ENCODE measurements around the gene PSMD13.

The PSMD13 gene

GRCh38 chr11:253160-253885 is 16.5 kb downstream of the PSMD13 start:
- Histone ChIP-seq H3K4me3 (ENCODE audit: low read length) (no peak overlapping the region), H3K27me3 (ENCODE audit: low read depth, low read length) (no peaks in the 10 kb centered on the region), H3K4me1 (ENCODE audit: low read length) (peaks cover 17% of the 10 kb centered on the region), H2AFZ (ENCODE audit: low read depth, low read length) (no peak overlapping the region), H3K9me3 (ENCODE audit: insufficient read depth, low read length) (no peaks in the 10 kb centered on the region), H4K20me1 (ENCODE audit: insufficient read depth, low read length) (no peaks in the 10 kb centered on the region), H3K36me3 (replicated peaks; ENCODE audit: low read depth, low read length) (peaks cover 37% of the 10 kb centered on the region), H3K9ac (ENCODE audit: low read length) (no peak overlapping the region), H3K4me2 (ENCODE audit: low read length) (no peak overlapping the region), H3K79me2 (ENCODE audit: low read length) (no peaks in the 10 kb centered on the region), H3K27ac (ENCODE audit: low read length) (no peak overlapping the region)
- TF ChIP-seq EZH2phosphoT487 (IDR thresholded peaks at IDR 0.05; ENCODE audit: low read depth) (no peak), CTCF (IDR thresholded peaks at IDR 0.05; ENCODE audit: low read depth, low read length) (no peak)

- H3K27ac ChIP-seq (ENCODE audit: low read length) = no peak overlapping the region
- no peaks in the 10 kb centered on the region for H4K20me1 ChIP-seq (ENCODE audit: insufficient read depth, low read length)
- no peaks in the 10 kb centered on the region for H3K9me3 ChIP-seq (ENCODE audit: insufficient read depth, low read length)
- no peak overlapping the region for H3K4me3 ChIP-seq (ENCODE audit: low read length)
- H2AFZ ChIP-seq (ENCODE audit: low read depth, low read length) = no peak overlapping the region
- no peaks in the 10 kb centered on the region for H3K27me3 ChIP-seq (ENCODE audit: low read depth, low read length)
- H3K4me1 ChIP-seq (ENCODE audit: low read length) = peaks cover 17% of the 10 kb centered on the region
- no peaks in the 10 kb centered on the region for H3K79me2 ChIP-seq (ENCODE audit: low read length)
- H3K36me3 ChIP-seq (replicated peaks; ENCODE audit: low read depth, low read length) = peaks cover 32% of the 10 kb centered on the region
- no peak overlapping the region for H3K9ac ChIP-seq (ENCODE audit: low read length)
- no peak overlapping the region for H3K4me2 ChIP-seq (ENCODE audit: low read length)
- TF ChIP-seq CTCF (IDR thresholded peaks at IDR 0.05; ENCODE audit: low read depth, low read length) (no peak), EZH2phosphoT487 (IDR thresholded peaks at IDR 0.05; ENCODE audit: low read depth) (no peak)
These were observed 17.1 kb downstream of the PSMD13 start for GRCh38 chr11:253886-254270.

GRCh38 chr11:255176-255575 is 18.4 kb downstream of the PSMD13 start:
- Histone ChIP-seq H2AFZ (ENCODE audit: low read depth, low read length) (no peak overlapping the region), H3K9ac (ENCODE audit: low read length) (no peak overlapping the region), H3K4me3 (ENCODE audit: low read length) (no peak overlapping the region), H3K36me3 (replicated peaks; ENCODE audit: low read depth, low read length) (peaks cover 28% of the 10 kb centered on the region), H3K79me2 (ENCODE audit: low read length) (no peaks in the 10 kb centered on the region), H3K9me3 (ENCODE audit: insufficient read depth, low read length) (no peaks in the 10 kb centered on the region), H3K27ac (ENCODE audit: low read length) (no peak overlapping the region), H3K4me2 (ENCODE audit: low read length) (no peak overlapping the region), H3K4me1 (ENCODE audit: low read length) (peaks cover 17% of the 10 kb centered on the region), H4K20me1 (ENCODE audit: insufficient read depth, low read length) (no peaks in the 10 kb centered on the region), H3K27me3 (ENCODE audit: low read depth, low read length) (no peaks in the 10 kb centered on the region)
- TF ChIP-seq CTCF (IDR thresholded peaks at IDR 0.05; ENCODE audit: low read depth, low read length) = no peak
- TF ChIP-seq EZH2phosphoT487 (IDR thresholded peaks at IDR 0.05; ENCODE audit: low read depth) = no peak

GRCh38 chr11:255816-256215 is 19.0 kb downstream of the PSMD13 start:
- no peaks in the 10 kb centered on the region for H3K9me3 ChIP-seq (ENCODE audit: insufficient read depth, low read length)

More at GRCh38 chr11:255816-256215, 19.0 kb downstream of the PSMD13 start:
- H3K4me1 ChIP-seq (ENCODE audit: low read length) = peaks cover 17% of the 10 kb centered on the region
- no peak overlapping the region for H3K4me2 ChIP-seq (ENCODE audit: low read length)
- no peak overlapping the region for H3K9ac ChIP-seq (ENCODE audit: low read length)
- no peaks in the 10 kb centered on the region for H3K79me2 ChIP-seq (ENCODE audit: low read length)
- H3K4me3 ChIP-seq (ENCODE audit: low read length) = no peak overlapping the region
- TF ChIP-seq CTCF (IDR thresholded peaks at IDR 0.05; ENCODE audit: low read depth, low read length) (no peak), EZH2phosphoT487 (IDR thresholded peaks at IDR 0.05; ENCODE audit: low read depth) (no peak)
- H4K20me1 ChIP-seq (ENCODE audit: insufficient read depth, low read length) = no peaks in the 10 kb centered on the region
- H3K27ac ChIP-seq (ENCODE audit: low read length) = no peak overlapping the region
- H2AFZ ChIP-seq (ENCODE audit: low read depth, low read length) = no peak overlapping the region
- peaks cover 28% of the 10 kb centered on the region for H3K36me3 ChIP-seq (replicated peaks; ENCODE audit: low read depth, low read length)
- no peaks in the 10 kb centered on the region for H3K27me3 ChIP-seq (ENCODE audit: low read depth, low read length)

All from OCI-LY3 (cell line).